Naive thymus-derived CD4-positive, alpha-beta T cell (primary cell): ENCODE measurements around the gene RDH14. TPM values are rescaled to one million over a fixed set of nuclear protein-coding genes. Genes with fewer than 3 reads are reported as not detected.

Experiments used
- ATAC-seq: fragments of 150-1000 bp; cut with Tn5 transposase; 2 replicates; pipeline ENCODE4 v1.10.0; 2021; ENCODE audit warnings: mild to moderate bottlenecking, moderate library complexity
- CTCF ChIA-PET: fragments of 350-600 bp; sonication (Branson Sonifier 250); formaldehyde crosslinking; loops from one replicate; lab custom pipeline; 2021; ENCODE audit warnings: antibody characterized with exemption; lab: Charles Lee
- POLR2A ChIA-PET: fragments of 350-600 bp; sonication (Branson Sonifier 250); formaldehyde crosslinking; loops from one replicate; lab custom pipeline; 2021; ENCODE audit warnings: antibody characterized with exemption, inconsistent platforms; lab: Charles Lee
- DNase-seq, 9 donors: peaks; one replicate each; pipeline versions ENCODE4 v3.0.0 to v3.0.0-alpha.2; 2020 to 2022; ENCODE audit warnings: mixed read lengths in 1 of 9
- H3K27ac ChIP-seq: one replicate; pipeline ENCODE4 v1.7.0; 2013; ENCODE audit warnings: mild to moderate bottlenecking, low read depth, low read length, moderate library complexity
- H3K27me3 ChIP-seq, 2 donors: one replicate each; pipeline ENCODE4 v1.7.0; 2013; ENCODE audit warnings: low read length in 2 of 2, mild to moderate bottlenecking in 2 of 2, moderate library complexity in 2 of 2; ENCODE audit not compliant: control insufficient read depth in 2 of 2, insufficient read depth in 2 of 2
- H3K36me3 ChIP-seq, 3 experiments: 1 replicate in 2 of 3; 2 replicates in 1 of 3; pipeline ENCODE4 v1.7.0; 2013; ENCODE audit warnings: low read length in 3 of 3, mild to moderate bottlenecking in 3 of 3, moderate library complexity in 1 of 3; ENCODE audit not compliant: insufficient read depth in 3 of 3, control insufficient read depth in 2 of 3
- H3K4me1 ChIP-seq, 2 donors: one replicate each; pipeline ENCODE4 v1.7.0; 2013; ENCODE audit warnings: low read length in 2 of 2, mild to moderate bottlenecking in 2 of 2, moderate library complexity in 1 of 2; ENCODE audit not compliant: control insufficient read depth in 2 of 2, insufficient read depth in 2 of 2
- H3K4me3 ChIP-seq: 2 replicates; pipeline ENCODE4 v1.7.0; 2013; ENCODE audit warnings: mild to moderate bottlenecking, low read length
- H3K9me3 ChIP-seq, 3 experiments: 1 replicate in 2 of 3; 2 replicates in 1 of 3; pipeline ENCODE4 v1.7.0; 2013; ENCODE audit warnings: low read length in 3 of 3; ENCODE audit not compliant: control insufficient read depth in 2 of 3
- H3K27ac Mint-ChIP-seq, 9 donors: one replicate each; pipeline ENCODE4 v1.8.0; 2020 to 2022; ENCODE audit warnings: mixed read lengths in 9 of 9, mild to moderate bottlenecking in 8 of 9, moderate library complexity in 5 of 9, inconsistent platforms in 2 of 9
- H3K27me3 Mint-ChIP-seq, 5 donors: one replicate each; pipeline ENCODE4 v1.8.0; 2021 to 2022; ENCODE audit warnings: mixed read lengths in 5 of 5, mild to moderate bottlenecking in 1 of 5
- H3K36me3 Mint-ChIP-seq, 5 donors: one replicate each; pipeline ENCODE4 v1.8.0; 2020 to 2022; ENCODE audit warnings: mixed read lengths in 5 of 5, mild to moderate bottlenecking in 3 of 5, inconsistent platforms in 1 of 5
- H3K4me1 Mint-ChIP-seq, 7 donors: one replicate each; pipeline ENCODE4 v1.8.0; 2020 to 2022; ENCODE audit warnings: mixed read lengths in 7 of 7, mild to moderate bottlenecking in 3 of 7, inconsistent platforms in 1 of 7
- H3K4me3 Mint-ChIP-seq, 10 donors: one replicate each; pipeline ENCODE4 v1.8.0; 2020 to 2022; ENCODE audit warnings: mild to moderate bottlenecking in 10 of 10, mixed read lengths in 10 of 10, moderate library complexity in 6 of 10, inconsistent platforms in 2 of 10
- H3K9me3 Mint-ChIP-seq, 11 donors: one replicate each; pipeline ENCODE4 v1.8.0; 2020 to 2022; ENCODE audit warnings: mixed read lengths in 11 of 11, mild to moderate bottlenecking in 4 of 11, inconsistent platforms in 1 of 11, moderate library complexity in 1 of 11
- intact Hi-C, 2 donors: fragments of 100-400 bp; cut with micrococcal nuclease; formaldehyde crosslinking; loops; one replicate each; pipeline ENCODE4 v1.15.1; 2023
- polyA plus RNA-seq, 2 donors: library from polyadenylated mRNA; unstranded; fragments of 300-500 nt; fragmentation: Illumina TruSeq; gene quantifications; one replicate each; pipeline ENCODE4 v1.2.3, GENCODE V29; 2021
- total RNA-seq, 6 experiments: library from RNA in 5 of 6; stranded (reverse) in 5 of 6; gene quantifications; 1 replicate in 5 of 6; 2 replicates in 1 of 6; pipeline ENCODE4 v1.2.3 and lab custom pipeline; 2021 to 2026

Gene RDH14
- total and polyA plus RNA-seq, 7 experiments from 2014 or later: 9.4 to 54.8 (median 17.7) TPM

GRCh38 chr2:18549083-18549482 is 11.4 kb downstream of the RDH14 start:
- Histone ChIP-seq H3K9me3 (no peaks in the 10 kb centered on the region), H3K36me3 (peaks cover 0 to 3% (median 0%) of the 10 kb centered on the region in 3 experiments), H3K27me3 (no peaks in the 10 kb centered on the region), H3K27ac (no peak overlapping the region), H3K4me1 (peaks cover 8 to 11% of the 10 kb centered on the region in 2 donors), H3K4me3 (no peak overlapping the region)
- Mint-ChIP-seq H3K9me3 (peaks cover 0 to 4% (median 0%) of the 10 kb centered on the region in 11 donors), H3K4me1 (peaks cover 17 to 91% (median 79%) of the 10 kb centered on the region in 7 donors), H3K27ac (peak overlapping the region in 3 of 9 donors; percentile 19 to 33 (median 26)), H3K27me3 (no peaks in the 10 kb centered on the region), H3K4me3 (peak overlapping the region in 1 of 10 donors; percentile 42), H3K36me3 (peaks cover 0 to 15% (median 11%) of the 10 kb centered on the region in 5 donors)
- ChIA-PET POLR2A (no interaction called here), CTCF (no interaction called here)
- ATAC-seq (no peak), DNase-seq (no peak)
- intact Hi-C loops: no loop called here

- no peak for DNase-seq
- no peaks in the 10 kb centered on the region for H3K27me3 Mint-ChIP-seq
- H3K4me1 Mint-ChIP-seq: peaks cover 14 to 88% (median 76%) of the 10 kb centered on the region in 7 donors
- no peak for ATAC-seq
- no peak overlapping the region for H3K4me3 Mint-ChIP-seq
- peaks cover 0 to 4% (median 0%) of the 10 kb centered on the region in 11 donors for H3K9me3 Mint-ChIP-seq
- intact Hi-C loops: no loop called here
- peak overlapping the region in 3 of 9 donors; percentile 19 to 33 (median 26) for H3K27ac Mint-ChIP-seq
- no peak overlapping the region for H3K4me3 ChIP-seq
- H3K27ac ChIP-seq: no peak overlapping the region
- H3K4me1 ChIP-seq: peaks cover 8 to 11% of the 10 kb centered on the region in 2 donors
- ChIA-PET POLR2A (no interaction called here), CTCF (no interaction called here)
- H3K36me3 Mint-ChIP-seq: peaks cover 0 to 12% (median 9%) of the 10 kb centered on the region in 5 donors
- H3K36me3 ChIP-seq: no peaks in the 10 kb centered on the region
- no peaks in the 10 kb centered on the region for H3K27me3 ChIP-seq
- H3K9me3 ChIP-seq: no peaks in the 10 kb centered on the region
These were observed 11.8 kb downstream of the RDH14 start for GRCh38 chr2:18548621-18549020.

GRCh38 chr2:18546567-18546966 is 13.9 kb downstream of the RDH14 start:
- Mint-ChIP-seq H3K4me1 (peaks cover 14 to 68% (median 57%) of the 10 kb centered on the region in 7 donors), H3K4me3 (peak overlapping the region in 7 of 10 donors; percentile 26 to 48 (median 38)), H3K27ac (peak overlapping the region in 6 of 9 donors; percentile 32 to 74 (median 46)), H3K36me3 (peaks cover 0 to 5% (median 2%) of the 10 kb centered on the region in 5 donors), H3K9me3 (peaks cover 0 to 4% (median under 1%) of the 10 kb centered on the region in 11 donors), H3K27me3 (peaks cover 0 to 5% (median under 1%) of the 10 kb centered on the region in 5 donors)
- Histone ChIP-seq H3K4me3 (no peak overlapping the region), H3K27me3 (no peaks in the 10 kb centered on the region), H3K36me3 (no peaks in the 10 kb centered on the region), H3K27ac (no peak overlapping the region), H3K4me1 (peaks cover 8 to 11% of the 10 kb centered on the region in 2 donors), H3K9me3 (no peaks in the 10 kb centered on the region)
- POLR2A ChIA-PET: interaction anchor here (1.8 kb wide), 1 partner anchor 13 kb away, joined by 8 read pairs; the partner anchor contains the start of gene RDH14
- CTCF ChIA-PET: no interaction called here
- ATAC-seq (peak; percentile 61), DNase-seq (peak in 4 of 9 donors; percentile 7 to 41 (median 20))
- intact Hi-C loops: no loop called here

GRCh38 chr2:18545384-18545783 is 15.1 kb downstream of the RDH14 start:
- Histone ChIP-seq H3K36me3 (no peaks in the 10 kb centered on the region), H3K9me3 (no peaks in the 10 kb centered on the region), H3K4me1 (peaks cover 8 to 11% of the 10 kb centered on the region in 2 donors), H3K27ac (no peak overlapping the region), H3K27me3 (no peaks in the 10 kb centered on the region), H3K4me3 (no peak overlapping the region)
- peaks cover 12 to 57% (median 47%) of the 10 kb centered on the region in 7 donors for H3K4me1 Mint-ChIP-seq
- peak overlapping the region in 1 of 9 donors; percentile 66 for H3K27ac Mint-ChIP-seq
- DNase-seq (no peak), ATAC-seq (no peak)
- H3K27me3 Mint-ChIP-seq: peaks cover 0 to 6% (median 3%) of the 10 kb centered on the region in 5 donors
- CTCF ChIA-PET: no interaction called here
- peaks cover 2 to 11% (median 6%) of the 10 kb centered on the region in 5 donors for H3K36me3 Mint-ChIP-seq
- H3K9me3 Mint-ChIP-seq: peaks cover 0 to 13% (median 6%) of the 10 kb centered on the region in 11 donors
- POLR2A ChIA-PET: no interaction called here
- peak overlapping the region in 3 of 10 donors; percentile 10 to 33 (median 12) for H3K4me3 Mint-ChIP-seq
- intact Hi-C loops: loop anchor here in 1 of 2 donors (2.0 kb wide), 1 partner anchor 13 kb away; no protein-coding TSS in a partner anchor

GRCh38 chr2:18544171-18544570 is 16.3 kb downstream of the RDH14 start:
- POLR2A ChIA-PET: no interaction called here
- Mint-ChIP-seq H3K4me3 (no peak overlapping the region), H3K4me1 (peaks cover 9 to 45% (median 37%) of the 10 kb centered on the region in 7 donors), H3K36me3 (peaks cover 2 to 13% (median 6%) of the 10 kb centered on the region in 5 donors), H3K27me3 (peaks cover 0 to 6% (median 3%) of the 10 kb centered on the region in 5 donors), H3K9me3 (peaks cover 0 to 13% (median 6%) of the 10 kb centered on the region in 11 donors), H3K27ac (no peak overlapping the region)
- no peaks in the 10 kb centered on the region for H3K36me3 ChIP-seq
- intact Hi-C loops: loop anchor here in 1 of 2 donors (2.0 kb wide), 1 partner anchor 15 kb away; no protein-coding TSS in a partner anchor
- H3K4me3 ChIP-seq: no peak overlapping the region
- no peak for DNase-seq
- peaks cover 8 to 11% of the 10 kb centered on the region in 2 donors for H3K4me1 ChIP-seq
- no peaks in the 10 kb centered on the region for H3K9me3 ChIP-seq
- ATAC-seq: no peak
- no peaks in the 10 kb centered on the region for H3K27me3 ChIP-seq
- no peak overlapping the region for H3K27ac ChIP-seq
- CTCF ChIA-PET: no interaction called here

- ChIA-PET CTCF (no interaction called here), POLR2A (no interaction called here)
- Histone ChIP-seq H3K9me3 (no peaks in the 10 kb centered on the region), H3K4me3 (no peak overlapping the region), H3K27ac (no peak overlapping the region), H3K36me3 (no peaks in the 10 kb centered on the region), H3K27me3 (no peaks in the 10 kb centered on the region), H3K4me1 (no peaks in the 10 kb centered on the region)
- Mint-ChIP-seq H3K4me3 (no peak overlapping the region), H3K36me3 (peaks cover 2 to 13% (median 6%) of the 10 kb centered on the region in 5 donors), H3K4me1 (peaks cover 0 to 14% (median 8%) of the 10 kb centered on the region in 7 donors), H3K27me3 (peaks cover 0 to 7% (median 6%) of the 10 kb centered on the region in 5 donors), H3K27ac (no peak overlapping the region), H3K9me3 (peaks cover 0 to 14% (median 6%) of the 10 kb centered on the region in 11 donors)
- DNase-seq (no peak), ATAC-seq (no peak)
- intact Hi-C loops: no loop called here
These were observed 19.6 kb downstream of the RDH14 start for GRCh38 chr2:18540872-18541271.
